CD4-positive, alpha-beta T cell (primary cell): ENCODE results near the gene SLC2A5. TPM values are rescaled to one million over a fixed set of nuclear protein-coding genes. Genes with fewer than 3 reads are reported as not detected.

ENCODE experiments used
- ATAC-seq: fragments of 200-7000 bp; cut with Tn5 transposase; one replicate; pipeline ENCODE4 v1.10.0; 2022; ENCODE audit warnings: mild to moderate bottlenecking; ENCODE audit not compliant: poor library complexity
- CTCF ChIA-PET: fragments of 350-600 bp; sonication (Branson Sonifier 250); formaldehyde crosslinking; loops from one replicate; lab custom pipeline; 2021; ENCODE audit warnings: antibody characterized with exemption, inconsistent platforms; lab: Charles Lee
- POLR2A ChIA-PET: fragments of 350-600 bp; sonication (Branson Sonifier 250); formaldehyde crosslinking; loops from one replicate; lab custom pipeline; 2021; ENCODE audit warnings: antibody characterized with exemption, inconsistent platforms; lab: Charles Lee
- DNase-seq, 14 experiments: peaks; one replicate each; pipeline ENCODE4 v3.0.0-alpha.2; 2013 to 2020; ENCODE audit warnings: mixed read lengths in 2 of 14
- H3K27ac ChIP-seq, 2 donors: one replicate each; pipeline versions ENCODE4 v1.5.1 to v1.7.0; 2013; ENCODE audit warnings: low read length in 2 of 2, low read depth in 1 of 2, mild to moderate bottlenecking in 1 of 2
- H3K27me3 ChIP-seq, 2 experiments: 1 replicate in 1 of 2; 2 replicates in 1 of 2; pipeline versions ENCODE4 v1.6.1 to v1.7.0; 2013; ENCODE audit warnings: low read length in 2 of 2, control low read depth in 1 of 2, mild to moderate bottlenecking in 1 of 2, moderate library complexity in 1 of 2; ENCODE audit not compliant: insufficient read depth in 2 of 2, control insufficient read depth in 1 of 2
- H3K36me3 ChIP-seq: one replicate; pipeline ENCODE4 v1.6.1; 2013; ENCODE audit warnings: low read length, control low read depth; ENCODE audit not compliant: insufficient read depth
- H3K4me1 ChIP-seq: one replicate; pipeline ENCODE4 v1.6.1; 2013; ENCODE audit warnings: low read length, control low read depth; ENCODE audit not compliant: insufficient read depth
- H3K4me3 ChIP-seq: one replicate; pipeline ENCODE4 v1.5.1; 2013; ENCODE audit warnings: mild to moderate bottlenecking, low read length, moderate library complexity
- H3K9me3 ChIP-seq, 2 experiments: 1 replicate in 1 of 2; 2 replicates in 1 of 2; pipeline versions ENCODE4 v1.6.1 to v1.7.0; 2013; ENCODE audit warnings: low read length in 2 of 2, mild to moderate bottlenecking in 2 of 2, control low read depth in 1 of 2, moderate library complexity in 1 of 2; ENCODE audit not compliant: control insufficient read depth in 1 of 2, insufficient read depth in 1 of 2
- H3K27ac Mint-ChIP-seq: one replicate; pipeline ENCODE4 v1.8.0; 2020; ENCODE audit warnings: mixed read lengths
- H3K27me3 Mint-ChIP-seq: one replicate; pipeline ENCODE4 v1.8.0; 2021; ENCODE audit warnings: mixed read lengths
- H3K36me3 Mint-ChIP-seq: one replicate; pipeline ENCODE4 v1.8.0; 2021; ENCODE audit warnings: low read depth, mixed read lengths
- H3K4me1 Mint-ChIP-seq: one replicate; pipeline ENCODE4 v1.8.0; 2021; ENCODE audit warnings: low read depth, mixed read lengths
- H3K4me3 Mint-ChIP-seq: one replicate; pipeline ENCODE4 v1.8.0; 2020; ENCODE audit warnings: mild to moderate bottlenecking, mixed read lengths
- H3K9me3 Mint-ChIP-seq: one replicate; pipeline ENCODE4 v1.8.0; 2020; ENCODE audit warnings: mixed read lengths
- CTCF ChIP-seq: fragments of 200-600 bp; IDR thresholded peaks from one replicate; pipeline ENCODE4 v1.8.0; 2022; ENCODE audit warnings: antibody characterized with exemption, mild to moderate bottlenecking
- intact Hi-C, 2 experiments: fragments of 100-400 bp; cut with DNase I in 1 of 2; cut with micrococcal nuclease in 1 of 2; formaldehyde crosslinking; loops; one replicate each; pipeline versions ENCODE4 v1.15.1 to v1.9.0; 2023 to 2025; cut with DNase I, micrococcal nuclease
- total RNA-seq, 174 experiments: library from RNA in 2 of 174; stranded (reverse) in 2 of 174; gene quantifications; one replicate each; pipeline ENCODE4 v1.2.3 and lab custom pipeline; 2021 to 2026

Gene SLC2A5
- total RNA-seq, 2 experiments from 2014 or later: not detected

- intact Hi-C loops: no loop called here
- no peak for TF ChIP-seq CTCF
- H3K27me3 Mint-ChIP-seq: peaks cover 4% of the 10 kb centered on the region
Observed at GRCh38 chr1:9088807-9089206, 19.4 kb upstream of the SLC2A5 start.

GRCh38 chr1:9087411-9088125 lies 18.1 kb upstream of the SLC2A5 start:
- H3K4me1 Mint-ChIP-seq: peaks cover 8% of the 10 kb centered on the region
- no peak for DNase-seq
- ATAC-seq: no peak
- POLR2A ChIA-PET: no interaction called here
- no peaks in the 10 kb centered on the region for H3K9me3 Mint-ChIP-seq
- H3K27ac Mint-ChIP-seq: no peak overlapping the region
- no peak for TF ChIP-seq CTCF
- no peak overlapping the region for H3K4me3 ChIP-seq
- intact Hi-C loops: no loop called here
- no peaks in the 10 kb centered on the region for H3K9me3 ChIP-seq
- CTCF ChIA-PET: no interaction called here
- peaks cover 4% of the 10 kb centered on the region for H3K27me3 Mint-ChIP-seq
- no peaks in the 10 kb centered on the region for H3K36me3 ChIP-seq
- peaks cover 0 to 2% of the 10 kb centered on the region in 2 experiments for H3K27me3 ChIP-seq
- H3K4me3 Mint-ChIP-seq: no peak overlapping the region
- no peaks in the 10 kb centered on the region for H3K36me3 Mint-ChIP-seq
- no peak overlapping the region for H3K27ac ChIP-seq
- H3K4me1 ChIP-seq: peaks cover 5% of the 10 kb centered on the region

More at GRCh38 chr1:9088807-9089206, 19.4 kb upstream of the SLC2A5 start:
- H3K4me3 Mint-ChIP-seq: no peak overlapping the region
- no peaks in the 10 kb centered on the region for H3K9me3 Mint-ChIP-seq
- POLR2A ChIA-PET: no interaction called here
- no peak overlapping the region for H3K27ac Mint-ChIP-seq
- H3K27me3 ChIP-seq: peaks cover 0 to 4% of the 10 kb centered on the region in 2 experiments
- no peak overlapping the region for H3K4me3 ChIP-seq
- no peaks in the 10 kb centered on the region for H3K36me3 Mint-ChIP-seq
- CTCF ChIA-PET: no interaction called here
- H3K4me1 Mint-ChIP-seq: no peaks in the 10 kb centered on the region
- H3K27ac ChIP-seq: no peak overlapping the region
- ATAC-seq (no peak), DNase-seq (no peak)
- H3K4me1 ChIP-seq: no peaks in the 10 kb centered on the region
- no peaks in the 10 kb centered on the region for H3K9me3 ChIP-seq
- no peaks in the 10 kb centered on the region for H3K36me3 ChIP-seq

- Histone ChIP-seq H3K36me3 (no peaks in the 10 kb centered on the region), H3K9me3 (no peaks in the 10 kb centered on the region), H3K27me3 (peaks cover 0 to 2% of the 10 kb centered on the region in 2 experiments), H3K4me1 (peaks cover 5% of the 10 kb centered on the region), H3K4me3 (no peak overlapping the region), H3K27ac (no peak overlapping the region)
- H3K36me3 Mint-ChIP-seq: no peaks in the 10 kb centered on the region
- no peak for ATAC-seq
- TF ChIP-seq CTCF: no peak
- H3K27me3 Mint-ChIP-seq: peaks cover 4% of the 10 kb centered on the region
- H3K4me1 Mint-ChIP-seq: peaks cover 15% of the 10 kb centered on the region
- DNase-seq: no peak
- ChIA-PET POLR2A (no interaction called here), CTCF (no interaction called here)
- intact Hi-C loops: no loop called here
- H3K9me3 Mint-ChIP-seq: no peaks in the 10 kb centered on the region
- H3K4me3 Mint-ChIP-seq: no peak overlapping the region
- H3K27ac Mint-ChIP-seq: no peak overlapping the region
Observed at GRCh38 chr1:9086796-9087195, 17.4 kb upstream of the SLC2A5 start.
